ENCODE data around the gene IRF4. TPM values are rescaled to one million over a fixed set of nuclear protein-coding genes. Genes with fewer than 3 reads are reported as not detected.

IRF4 gene
- total RNA-seq, 2 experiments from 2014 or later, result 16.9 to 20.8 TPM

DNA sequence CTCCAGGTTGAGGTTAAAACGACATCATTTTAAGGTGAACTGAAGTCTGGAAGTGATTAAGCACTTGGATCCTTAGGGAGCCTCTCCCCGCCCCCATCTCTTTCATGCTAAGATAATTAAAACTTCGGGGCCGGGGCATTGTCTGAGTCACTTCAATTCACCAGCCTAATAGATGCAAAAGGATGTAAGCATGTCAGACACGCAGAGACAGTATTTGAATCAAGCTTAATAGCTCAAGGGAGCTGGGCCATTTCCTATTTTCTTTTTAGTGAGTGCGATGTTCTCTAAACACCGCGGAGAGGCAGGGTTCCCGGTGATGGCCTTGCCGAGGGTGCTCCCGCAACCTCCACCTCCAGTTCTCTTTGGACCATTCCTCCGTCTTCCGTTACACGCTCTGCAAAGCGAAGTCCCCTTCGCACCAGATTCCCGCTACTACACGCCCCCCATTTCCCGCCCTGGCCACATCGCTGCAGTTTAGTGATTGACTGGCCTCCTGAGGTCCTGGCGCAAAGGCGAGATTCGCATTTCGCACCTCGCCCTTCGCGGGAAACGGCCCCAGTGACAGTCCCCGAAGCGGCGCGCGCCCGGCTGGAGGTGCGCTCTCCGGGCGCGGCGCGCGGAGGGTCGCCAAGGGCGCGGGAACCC lies 516 bp upstream of the IRF4 start:
- Histone ChIP-seq H3K4me1 (ENCODE audit: insufficient read depth, low read length) (peaks cover 38% of the 10 kb centered on the region), H3K27me3 (ENCODE audit: control insufficient read depth in 1 of 2, insufficient read depth in 2 of 2, low read length in 2 of 2) (no peaks in the 10 kb centered on the region), H3K36me3 (ENCODE audit: insufficient read depth, low read length) (peaks cover 7% of the 10 kb centered on the region), H3K4me3 (ENCODE audit: low read length) (peak overlapping the region; percentile 80), H3K9me3 (ENCODE audit: control insufficient read depth in 1 of 2, insufficient read depth in 1 of 2, low read length in 2 of 2) (no peaks in the 10 kb centered on the region), H3K27ac (ENCODE audit: low read depth in 1 of 2, low read length in 2 of 2) (no peak overlapping the region)
- Mint-ChIP-seq H3K27me3 (peaks cover 9% of the 10 kb centered on the region), H3K4me3 (peak overlapping the region; percentile 93), H3K9me3 (no peaks in the 10 kb centered on the region), H3K27ac (peak overlapping the region; percentile 74), H3K36me3 (ENCODE audit: low read depth) (peaks cover 9% of the 10 kb centered on the region), H3K4me1 (ENCODE audit: low read depth) (peaks cover 33% of the 10 kb centered on the region)
- ChIA-PET CTCF (interaction anchor here (2.0 to 2.6 kb wide), 3 partner anchors 126 to 202 kb away, joined by 4 to 7 read pairs (median 6); no protein-coding TSS in a partner anchor), POLR2A (interaction anchor here (1.1 to 6.1 kb wide), 7 partner anchors 9 to 301 kb away, joined by 3 to 74 read pairs (median 9); partner anchors contain the start of gene EXOC2)
- intact Hi-C loops (cut with DNase I, micrococcal nuclease), result loop anchor here (2.0 to 5.0 kb wide), 6 partner anchors 14 to 991 kb away; no protein-coding TSS in a partner anchor
- TF ChIP-seq, protein P1, sequence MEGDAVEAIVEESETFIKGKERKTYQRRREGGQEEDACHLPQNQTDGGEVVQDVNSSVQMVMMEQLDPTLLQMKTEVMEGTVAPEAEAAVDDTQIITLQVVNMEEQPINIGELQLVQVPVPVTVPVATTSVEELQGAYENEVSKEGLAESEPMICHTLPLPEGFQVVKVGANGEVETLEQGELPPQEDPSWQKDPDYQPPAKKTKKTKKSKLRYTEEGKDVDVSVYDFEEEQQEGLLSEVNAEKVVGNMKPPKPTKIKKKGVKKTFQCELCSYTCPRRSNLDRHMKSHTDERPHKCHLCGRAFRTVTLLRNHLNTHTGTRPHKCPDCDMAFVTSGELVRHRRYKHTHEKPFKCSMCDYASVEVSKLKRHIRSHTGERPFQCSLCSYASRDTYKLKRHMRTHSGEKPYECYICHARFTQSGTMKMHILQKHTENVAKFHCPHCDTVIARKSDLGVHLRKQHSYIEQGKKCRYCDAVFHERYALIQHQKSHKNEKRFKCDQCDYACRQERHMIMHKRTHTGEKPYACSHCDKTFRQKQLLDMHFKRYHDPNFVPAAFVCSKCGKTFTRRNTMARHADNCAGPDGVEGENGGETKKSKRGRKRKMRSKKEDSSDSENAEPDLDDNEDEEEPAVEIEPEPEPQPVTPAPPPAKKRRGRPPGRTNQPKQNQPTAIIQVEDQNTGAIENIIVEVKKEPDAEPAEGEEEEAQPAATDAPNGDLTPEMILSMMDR (IDR thresholded peaks at IDR 0.05), result no peak
- ATAC-seq (ENCODE audit: poor library complexity) (peak; percentile 22), DNase-seq (peak in 6 of 14 experiments; percentile 9 to 58 (median 38))

GRCh38 chr6:392441-393390 lies 1.2 kb downstream of the IRF4 start:
- no peaks in the 10 kb centered on the region for H3K9me3 Mint-ChIP-seq
- TF ChIP-seq, protein P1 (IDR thresholded peaks at IDR 0.05), result no peak
- Histone ChIP-seq H3K36me3 (ENCODE audit: insufficient read depth, low read length) (peaks cover 13% of the 10 kb centered on the region), H3K9me3 (ENCODE audit: control insufficient read depth in 1 of 2, insufficient read depth in 1 of 2, low read length in 2 of 2) (no peaks in the 10 kb centered on the region), H3K4me3 (ENCODE audit: low read length) (peak overlapping the region; percentile 80), H3K4me1 (ENCODE audit: insufficient read depth, low read length) (peaks cover 40% of the 10 kb centered on the region), H3K27ac (ENCODE audit: low read depth in 1 of 2, low read length in 2 of 2) (no peak overlapping the region), H3K27me3 (ENCODE audit: control insufficient read depth in 1 of 2, insufficient read depth in 2 of 2, low read length in 2 of 2) (no peaks in the 10 kb centered on the region)
- intact Hi-C loops (cut with DNase I, micrococcal nuclease), result loop anchor here in 1 of 2 experiments (5.0 kb wide), 5 partner anchors 50 to 990 kb away; no protein-coding TSS in a partner anchor
- ChIA-PET POLR2A (interaction anchor here (0.6 to 6.1 kb wide), 8 partner anchors 12 to 1062 kb away, joined by 3 to 74 read pairs (median 4); no protein-coding TSS in a partner anchor), CTCF (interaction anchor here (0.9 to 1.3 kb wide), 3 partner anchors 11 to 204 kb away, joined by 3 to 4 read pairs (median 4); no protein-coding TSS in a partner anchor)
- peaks cover 9% of the 10 kb centered on the region for H3K27me3 Mint-ChIP-seq
- H3K36me3 Mint-ChIP-seq (ENCODE audit: low read depth), result peaks cover 17% of the 10 kb centered on the region
- peak overlapping the region; percentile 79 for H3K27ac Mint-ChIP-seq
- H3K4me3 Mint-ChIP-seq, result peak overlapping the region; percentile 96
- DNase-seq (peak in 11 of 14 experiments; percentile 24 to 58 (median 33)), ATAC-seq (ENCODE audit: poor library complexity) (peak; percentile 40)
- peaks cover 41% of the 10 kb centered on the region for H3K4me1 Mint-ChIP-seq (ENCODE audit: low read depth)
